ENCODE results near the gene CCL13.

Gene CCL13

DNA sequence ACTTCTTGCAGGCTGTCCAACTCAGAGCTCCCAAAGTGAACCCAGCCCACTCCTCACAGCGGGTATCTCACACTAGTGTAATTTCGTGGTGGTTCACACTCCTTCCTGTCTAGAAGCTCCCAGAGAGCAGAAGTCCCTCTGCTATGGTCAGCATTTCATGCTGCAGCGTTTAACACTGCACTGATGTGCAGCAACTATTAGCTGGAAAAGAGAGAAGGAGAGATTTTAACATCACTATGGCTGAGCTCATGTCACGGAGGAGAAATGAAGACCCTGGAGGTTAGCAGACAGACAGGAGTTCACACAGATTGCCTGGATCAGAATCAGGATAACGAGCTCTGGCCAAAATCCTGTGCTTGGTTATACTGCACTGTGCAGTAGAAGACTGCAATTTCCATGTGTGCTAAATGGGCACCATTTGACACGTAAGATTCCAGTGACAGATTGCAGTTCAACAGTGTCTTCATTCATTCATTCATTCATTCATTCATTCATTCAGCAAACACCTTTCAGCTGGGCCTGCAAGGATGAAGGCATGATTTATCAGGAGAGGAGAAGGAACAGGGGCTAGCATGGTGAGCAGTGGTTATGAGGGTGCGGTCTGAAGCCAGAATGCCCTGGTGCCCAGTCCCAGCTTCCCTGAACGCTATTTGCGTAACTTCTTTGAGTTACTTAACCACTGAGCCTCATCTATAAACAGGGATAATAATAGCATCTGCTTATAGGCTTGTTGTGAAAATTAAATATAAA lies 12.1 kb downstream of the CCL13 start:
- TF ChIP-seq, protein P1, sequence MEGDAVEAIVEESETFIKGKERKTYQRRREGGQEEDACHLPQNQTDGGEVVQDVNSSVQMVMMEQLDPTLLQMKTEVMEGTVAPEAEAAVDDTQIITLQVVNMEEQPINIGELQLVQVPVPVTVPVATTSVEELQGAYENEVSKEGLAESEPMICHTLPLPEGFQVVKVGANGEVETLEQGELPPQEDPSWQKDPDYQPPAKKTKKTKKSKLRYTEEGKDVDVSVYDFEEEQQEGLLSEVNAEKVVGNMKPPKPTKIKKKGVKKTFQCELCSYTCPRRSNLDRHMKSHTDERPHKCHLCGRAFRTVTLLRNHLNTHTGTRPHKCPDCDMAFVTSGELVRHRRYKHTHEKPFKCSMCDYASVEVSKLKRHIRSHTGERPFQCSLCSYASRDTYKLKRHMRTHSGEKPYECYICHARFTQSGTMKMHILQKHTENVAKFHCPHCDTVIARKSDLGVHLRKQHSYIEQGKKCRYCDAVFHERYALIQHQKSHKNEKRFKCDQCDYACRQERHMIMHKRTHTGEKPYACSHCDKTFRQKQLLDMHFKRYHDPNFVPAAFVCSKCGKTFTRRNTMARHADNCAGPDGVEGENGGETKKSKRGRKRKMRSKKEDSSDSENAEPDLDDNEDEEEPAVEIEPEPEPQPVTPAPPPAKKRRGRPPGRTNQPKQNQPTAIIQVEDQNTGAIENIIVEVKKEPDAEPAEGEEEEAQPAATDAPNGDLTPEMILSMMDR (IDR thresholded peaks at IDR 0.05; ENCODE audit: extremely low read depth, missing control alignments) = no peak
- DNase-seq (ENCODE audit: low spot score) = no peak

DNA sequence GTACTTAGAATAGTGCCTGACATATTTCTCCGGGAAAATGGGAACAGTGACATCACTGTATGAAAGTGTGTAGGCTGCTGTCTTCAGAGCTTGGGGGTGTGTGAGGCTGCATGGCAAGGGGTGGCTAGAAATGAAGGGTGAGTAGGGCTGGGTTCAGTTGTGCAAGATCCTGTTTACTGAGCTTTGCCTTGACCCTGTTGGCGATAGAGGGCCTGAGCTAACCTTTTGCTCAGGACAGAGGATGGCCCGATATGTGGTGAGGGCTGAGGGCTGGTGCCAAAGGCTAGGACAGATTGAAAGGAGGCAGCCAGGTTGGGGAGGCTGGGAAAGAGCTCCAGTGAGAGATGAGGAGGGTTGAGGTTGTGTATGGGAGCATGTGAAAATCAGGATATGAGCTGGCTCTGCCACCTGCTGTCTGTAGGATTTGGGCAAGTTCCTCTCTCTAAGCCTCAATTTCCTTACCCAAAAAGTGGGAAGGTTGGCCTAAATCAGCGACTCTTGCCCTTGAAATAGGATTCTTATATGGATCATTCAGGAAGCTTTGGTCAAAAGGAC lies 12.7 kb downstream of the CCL13 start:
- TF ChIP-seq, protein P1 (IDR thresholded peaks at IDR 0.05; ENCODE audit: extremely low read depth, missing control alignments) = no peak
- no peak for DNase-seq (ENCODE audit: low spot score)

- TF ChIP-seq, protein P1 (IDR thresholded peaks at IDR 0.05; ENCODE audit: extremely low read depth, missing control alignments) = no peak
- no peak for DNase-seq (ENCODE audit: low spot score)
These were observed 13.3 kb downstream of the CCL13 start for GRCh38 chr17:34369571-34369970.

GRCh38 chr17:34370376-34370996 lies 14.2 kb downstream of the CCL13 start:
- TF ChIP-seq, protein P1 (IDR thresholded peaks at IDR 0.05; ENCODE audit: extremely low read depth, missing control alignments) = no peak

DNA sequence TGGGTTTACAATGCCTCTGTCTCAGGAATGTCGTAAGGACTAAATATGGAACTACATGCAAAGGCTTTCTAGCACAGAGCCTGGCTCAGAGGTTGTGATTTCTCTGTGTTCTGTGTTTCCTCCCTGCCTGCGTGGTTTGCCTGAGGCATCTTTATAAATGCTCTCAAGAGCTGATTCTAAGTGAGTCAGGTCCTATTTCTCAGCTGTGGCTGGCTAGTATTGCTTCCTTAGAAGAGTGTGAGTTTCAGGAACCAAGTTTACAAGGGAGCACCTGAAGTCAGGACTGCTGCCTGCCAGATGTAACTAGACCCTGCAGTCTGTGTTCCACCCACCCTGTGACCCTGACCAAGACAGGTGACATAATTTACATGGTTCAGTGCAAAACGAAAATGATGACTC lies 14.7 kb downstream of the CCL13 start:
- TF ChIP-seq, protein P1 (IDR thresholded peaks at IDR 0.05; ENCODE audit: extremely low read depth, missing control alignments) = no peak
- DNase-seq (ENCODE audit: low spot score) = no peak

More at GRCh38 chr17:34370376-34370996, 14.2 kb downstream of the CCL13 start:
- no peak for DNase-seq (ENCODE audit: low spot score)

DNA sequence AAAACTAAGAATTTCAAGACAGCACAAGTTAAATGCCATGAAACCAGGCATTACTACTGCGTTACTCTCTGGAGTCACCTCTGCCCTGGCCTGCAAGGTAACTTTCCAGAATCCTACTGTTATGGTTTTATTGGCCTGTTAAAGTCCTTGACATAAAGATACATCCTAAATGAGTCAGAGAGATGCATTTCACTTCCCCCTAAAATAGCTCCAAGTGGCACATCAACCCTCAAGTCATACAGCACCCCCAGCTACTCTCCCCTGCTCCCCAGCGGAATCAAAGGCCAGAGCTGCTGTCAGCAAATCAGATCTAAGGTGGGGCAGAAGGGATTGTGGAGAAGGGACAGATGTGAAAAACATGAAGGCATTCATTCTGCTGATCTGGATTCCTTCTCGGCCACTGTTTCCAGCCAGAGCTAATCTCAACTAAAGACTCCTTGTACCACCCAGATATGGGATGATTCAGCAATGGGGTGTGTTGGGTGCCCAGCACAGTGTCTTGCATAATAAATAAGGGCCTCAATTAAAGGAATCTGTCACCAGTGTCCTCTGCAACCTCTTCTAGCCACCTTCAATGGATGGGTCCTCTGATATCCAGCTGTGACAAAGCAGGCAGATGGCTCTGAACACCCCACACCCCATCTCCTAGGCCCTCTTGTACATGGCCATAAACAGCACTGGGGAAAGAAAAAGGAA lies 15.3 kb downstream of the CCL13 start:
- no peak for DNase-seq (ENCODE audit: low spot score)
- TF ChIP-seq, protein P1 (IDR thresholded peaks at IDR 0.05; ENCODE audit: extremely low read depth, missing control alignments) = no peak

DNA sequence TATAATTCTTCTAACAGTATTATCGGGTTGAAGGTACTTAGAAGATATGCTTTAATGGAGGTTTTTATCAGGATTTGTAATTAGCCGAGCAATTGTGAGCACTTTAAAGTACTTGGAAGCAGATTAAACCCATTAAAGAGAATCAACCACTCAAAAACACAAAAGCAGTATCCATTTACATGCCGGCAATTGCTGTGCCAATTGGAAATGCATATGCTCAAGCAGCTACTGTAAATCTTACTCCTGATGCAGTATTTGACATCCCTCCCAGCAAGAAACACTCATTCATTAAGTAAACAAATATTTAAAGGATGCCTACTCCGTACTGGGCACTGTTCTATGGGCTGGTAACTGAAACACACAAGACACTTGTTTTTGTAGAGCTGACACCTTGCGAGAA lies 18.2 kb downstream of the CCL13 start:
- TF ChIP-seq, protein P1 (IDR thresholded peaks at IDR 0.05; ENCODE audit: extremely low read depth, missing control alignments) = no peak
- DNase-seq (ENCODE audit: low spot score) = no peak

All from GM20000 (cell line).